Prostate gland (tissue), 2 donors: ENCODE measurements around the gene HDAC4. TPM values are rescaled to one million over a fixed set of nuclear protein-coding genes. Genes with fewer than 3 reads are reported as not detected.

Experiments
- DNase-seq: peaks from one replicate; pipeline ENCODE4 v3.0.0-alpha.2; 2019; ENCODE audit warnings: low spot score
- H3K27ac ChIP-seq, 2 donors: fragments of 200-600 bp; sonication (generic); 2 replicates each; pipeline ENCODE4 v1.5.1; 2017 to 2019
- H3K27me3 ChIP-seq: fragments of 200-600 bp; sonication (generic); replicated peaks from 2 replicates; pipeline ENCODE4 v1.5.1; 2019; ENCODE audit not compliant: insufficient read depth
- H3K36me3 ChIP-seq, 2 donors: fragments of 200-600 bp; sonication (generic); 1 replicate in 1 of 2; 2 replicates in 1 of 2; pipeline versions ENCODE4 v1.5.1 to v1.8.1; 2017 to 2019
- H3K4me1 ChIP-seq: fragments of 200-600 bp; sonication (generic); replicated peaks from 2 replicates; pipeline ENCODE4 v1.5.1; 2019
- H3K4me3 ChIP-seq, 2 donors: fragments of 200-600 bp; sonication (generic); 2 replicates each; pipeline ENCODE4 v1.5.1; 2017 to 2019
- H3K9me3 ChIP-seq: fragments of 200-600 bp; sonication (generic); 2 replicates; pipeline ENCODE4 v1.5.1; 2017
- CTCF ChIP-seq, 4 experiments: fragments of 200-600 bp in 2 of 4; fragments of 450-650 bp in 2 of 4; sonication (generic) in 2 of 4; IDR thresholded peaks; 1 replicate in 3 of 4; 2 replicates in 1 of 4; pipeline ENCODE4 v1.5.1; 2016 to 2019; ENCODE audit warnings: antibody characterized with exemption in 4 of 4, mild to moderate bottlenecking in 2 of 4, moderate library complexity in 2 of 4
- POLR2A ChIP-seq: fragments of 450-650 bp; IDR thresholded peaks from one replicate; pipeline ENCODE4 v1.6.1; 2016; ENCODE audit warnings: antibody characterized with exemption, mild to moderate bottlenecking
- POLR2AphosphoS5 ChIP-seq: sonication (generic); formaldehyde crosslinking; IDR thresholded peaks from one replicate; pipeline ENCODE4 v1.6.1; 2017; ENCODE audit warnings: antibody characterized with exemption
- WGBS: methylation state at CpG from one replicate; pipeline ENCODE4 v1.1.5; 2018; 5-methylcytosine and 5-hydroxymethylcytosine counted together
- intact Hi-C: fragments of 100-400 bp; cut with DNase I; formaldehyde crosslinking; loops from one replicate; pipeline ENCODE4 v1.14.2; 2022
- total RNA-seq, 2 donors: library from RNA; depleted of rRNA; stranded (reverse); fragments of >200 nt; gene quantifications; one replicate each; pipeline ENCODE4 v1.1.0, GENCODE V29; 2016

The HDAC4 gene
- total RNA-seq, 2 donors from 2014 or later = 41.8 to 44.2 TPM

- H3K36me3 ChIP-seq = no peaks in the 10 kb centered on the region
- intact Hi-C loops = no loop called here
- 93% methylated on average over 4 of the region's 4 CpGs for WGBS
- H3K4me3 ChIP-seq = no peak overlapping the region
- H3K9me3 ChIP-seq = no peaks in the 10 kb centered on the region
- H3K27me3 ChIP-seq = no peaks in the 10 kb centered on the region
- H3K4me1 ChIP-seq = no peaks in the 10 kb centered on the region
- H3K27ac ChIP-seq = no peak overlapping the region
- TF ChIP-seq CTCF (IDR thresholded peaks at IDR 0.05) = no peak
- no peak for TF ChIP-seq POLR2A
- no peak for TF ChIP-seq POLR2AphosphoS5
- DNase-seq = no peak
Observed at GRCh38 chr2:239362507-239362906, 38.3 kb downstream of the HDAC4 start.

- Histone ChIP-seq H3K4me3 (no peak overlapping the region), H3K27ac (no peak overlapping the region), H3K27me3 (no peaks in the 10 kb centered on the region), H3K4me1 (no peaks in the 10 kb centered on the region), H3K36me3 (no peaks in the 10 kb centered on the region), H3K9me3 (no peaks in the 10 kb centered on the region)
- intact Hi-C loops = no loop called here
- no peak for DNase-seq
- TF ChIP-seq POLR2AphosphoS5 (no peak), CTCF (IDR thresholded peaks at IDR 0.05) (no peak), POLR2A (no peak)
- WGBS = 63% methylated on average over 3 of the region's 3 CpGs
Observed at GRCh38 chr2:239361311-239361642, 39.5 kb downstream of the HDAC4 start.

GRCh38 chr2:239360421-239361310, 40.2 kb downstream of the HDAC4 start:
- intact Hi-C loops = no loop called here
- no peak for DNase-seq
- TF ChIP-seq POLR2A = no peak
- no peak for TF ChIP-seq CTCF (IDR thresholded peaks at IDR 0.05)
- no peak for TF ChIP-seq POLR2AphosphoS5
- no peaks in the 10 kb centered on the region for H3K9me3 ChIP-seq
- H3K4me3 ChIP-seq = no peak overlapping the region
- WGBS = 82% methylated on average over 19 of the region's 19 CpGs
- no peak overlapping the region for H3K27ac ChIP-seq
- H3K36me3 ChIP-seq = no peaks in the 10 kb centered on the region
- H3K4me1 ChIP-seq = no peaks in the 10 kb centered on the region
- no peaks in the 10 kb centered on the region for H3K27me3 ChIP-seq

- DNase-seq = no peak
- no peak overlapping the region for H3K27ac ChIP-seq
- no peak overlapping the region for H3K4me3 ChIP-seq
- H3K27me3 ChIP-seq = no peaks in the 10 kb centered on the region
- intact Hi-C loops = no loop called here
- no peaks in the 10 kb centered on the region for H3K36me3 ChIP-seq
- peaks cover 4% of the 10 kb centered on the region for H3K4me1 ChIP-seq
- WGBS = 95% methylated on average over 11 of the region's 11 CpGs
- no peak for TF ChIP-seq POLR2AphosphoS5
- TF ChIP-seq CTCF (IDR thresholded peaks at IDR 0.05) = no peak
- no peak for TF ChIP-seq POLR2A
- no peaks in the 10 kb centered on the region for H3K9me3 ChIP-seq
Observed at GRCh38 chr2:239360008-239360407, 40.8 kb downstream of the HDAC4 start.
